ENCODE measurements around the gene GSG1L.

The GSG1L gene

DNA sequence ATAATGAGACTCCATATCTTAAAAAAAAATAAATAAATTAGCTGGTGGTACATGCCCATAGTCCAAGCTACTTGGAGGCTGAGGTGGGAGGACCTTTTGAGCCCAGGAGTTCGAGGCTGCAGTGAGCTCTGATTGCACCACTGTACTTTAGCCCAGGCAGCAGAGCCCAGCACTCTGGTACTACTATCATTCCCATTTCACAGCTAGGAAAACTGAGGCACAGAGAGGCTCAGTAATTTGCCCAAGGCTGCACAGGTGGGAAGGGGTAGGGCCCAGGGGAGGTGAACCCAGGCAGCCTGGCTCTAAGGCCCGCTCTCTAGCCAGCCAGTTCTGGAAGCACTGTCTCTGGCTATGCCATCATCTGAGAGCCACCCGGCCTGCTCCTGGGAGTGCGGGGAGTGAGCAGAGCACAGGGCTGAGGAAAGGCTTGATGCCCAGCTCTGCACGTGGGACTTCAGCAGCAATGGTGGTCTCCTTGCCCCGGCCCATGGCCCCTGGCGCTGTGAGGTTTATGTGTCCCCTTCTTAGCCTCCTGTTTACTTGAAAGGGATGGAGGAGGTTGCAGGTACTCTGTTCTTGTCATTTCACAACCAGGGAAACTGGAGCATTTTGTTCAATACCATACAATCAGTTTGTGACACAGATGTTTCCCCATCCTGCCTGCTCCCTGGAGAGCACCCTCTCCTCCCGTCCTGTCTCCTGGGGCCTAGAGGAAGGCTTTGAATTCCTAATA is 291.3 kb downstream of the GSG1L start:
- peak overlapping the region in 1 of 2 donors; percentile 26 for H3K27ac Mint-ChIP-seq
- H3K9me3 Mint-ChIP-seq, result no peaks in the 10 kb centered on the region
- H3K36me3 Mint-ChIP-seq (ENCODE audit: insufficient read depth), result no peaks in the 10 kb centered on the region
- no peak overlapping the region for H3K4me3 Mint-ChIP-seq
- DNase-seq (no peak), ATAC-seq (replicated peaks) (no peak)
- H3K27me3 Mint-ChIP-seq, result no peaks in the 10 kb centered on the region
- no peaks in the 10 kb centered on the region for H3K4me1 Mint-ChIP-seq (ENCODE audit: low read depth in 2 of 2)

GRCh38 chr16:27771201-27771910 is 292.2 kb downstream of the GSG1L start:
- Mint-ChIP-seq H3K36me3 (ENCODE audit: insufficient read depth) (no peaks in the 10 kb centered on the region), H3K4me1 (ENCODE audit: low read depth in 2 of 2) (no peaks in the 10 kb centered on the region), H3K9me3 (no peaks in the 10 kb centered on the region), H3K27me3 (no peaks in the 10 kb centered on the region), H3K4me3 (no peak overlapping the region), H3K27ac (peak overlapping the region in 1 of 2 donors; percentile 26)
- no peak for DNase-seq
- ATAC-seq (replicated peaks), result no peak

GRCh38 chr16:27770271-27771196 is 293.0 kb downstream of the GSG1L start:
- Mint-ChIP-seq H3K9me3 (no peaks in the 10 kb centered on the region), H3K4me1 (ENCODE audit: low read depth in 2 of 2) (no peaks in the 10 kb centered on the region), H3K27ac (no peak overlapping the region), H3K4me3 (no peak overlapping the region), H3K27me3 (no peaks in the 10 kb centered on the region), H3K36me3 (ENCODE audit: insufficient read depth) (peaks cover 7% of the 10 kb centered on the region)
- no peak for ATAC-seq (replicated peaks)
- no peak for DNase-seq

DNA sequence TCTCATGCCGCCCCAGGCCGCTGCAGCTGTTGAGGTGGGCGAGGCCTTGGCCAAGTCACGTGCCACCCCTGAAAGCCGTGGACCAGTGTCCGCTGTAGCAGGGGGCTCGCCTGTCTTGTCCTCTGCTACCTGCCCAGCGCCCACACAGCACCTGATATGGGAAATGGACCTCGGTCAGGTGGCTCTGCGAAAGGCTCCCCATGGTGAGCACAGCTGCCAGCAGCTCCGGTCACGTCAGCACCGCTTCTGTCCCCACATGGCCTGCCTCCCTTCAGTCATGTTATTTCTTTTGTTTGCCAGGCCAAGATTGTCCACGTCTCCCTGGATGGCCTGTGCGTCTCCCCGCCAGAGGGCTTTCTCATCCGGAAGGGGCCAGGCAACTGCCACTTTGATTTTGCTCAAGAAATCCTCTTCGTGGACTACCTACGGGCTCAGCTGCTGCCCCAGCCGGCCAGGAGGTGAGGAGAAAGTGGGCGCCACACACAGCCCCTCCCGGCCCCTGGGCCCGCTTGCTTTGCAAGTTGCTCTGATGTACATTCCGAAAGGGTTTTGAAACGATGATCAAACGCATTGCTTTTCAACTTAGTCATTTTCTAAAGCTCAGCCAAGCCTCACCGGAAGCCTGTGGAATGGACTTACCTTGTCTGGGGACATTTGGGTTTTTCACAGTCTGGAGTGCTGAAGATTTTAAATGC is 293.8 kb downstream of the GSG1L start:
- Mint-ChIP-seq H3K36me3 (ENCODE audit: insufficient read depth) (peaks cover 7% of the 10 kb centered on the region), H3K9me3 (no peaks in the 10 kb centered on the region), H3K27ac (no peak overlapping the region), H3K4me3 (no peak overlapping the region), H3K4me1 (ENCODE audit: low read depth in 2 of 2) (no peaks in the 10 kb centered on the region), H3K27me3 (no peaks in the 10 kb centered on the region)
- no peak for ATAC-seq (replicated peaks)
- no peak for DNase-seq

GRCh38 chr16:27768651-27769272 is 294.8 kb downstream of the GSG1L start:
- ATAC-seq (replicated peaks) (no peak), DNase-seq (no peak)
- Mint-ChIP-seq H3K4me3 (no peak overlapping the region), H3K36me3 (ENCODE audit: insufficient read depth) (peaks cover 7% of the 10 kb centered on the region), H3K9me3 (no peaks in the 10 kb centered on the region), H3K27ac (no peak overlapping the region), H3K4me1 (ENCODE audit: low read depth in 2 of 2) (no peaks in the 10 kb centered on the region), H3K27me3 (no peaks in the 10 kb centered on the region)

GRCh38 chr16:27767971-27768591 is 295.4 kb downstream of the GSG1L start:
- Mint-ChIP-seq H3K9me3 (no peaks in the 10 kb centered on the region), H3K36me3 (ENCODE audit: insufficient read depth) (peaks cover 7% of the 10 kb centered on the region), H3K4me1 (ENCODE audit: low read depth in 2 of 2) (no peaks in the 10 kb centered on the region), H3K27me3 (no peaks in the 10 kb centered on the region), H3K4me3 (no peak overlapping the region), H3K27ac (no peak overlapping the region)
- ATAC-seq (replicated peaks) (no peak), DNase-seq (no peak)

GRCh38 chr16:27767081-27767480 is 296.4 kb downstream of the GSG1L start:
- H3K4me3 Mint-ChIP-seq, result no peak overlapping the region
- DNase-seq (no peak), ATAC-seq (replicated peaks) (no peak)
- H3K27me3 Mint-ChIP-seq, result no peaks in the 10 kb centered on the region
- no peaks in the 10 kb centered on the region for H3K4me1 Mint-ChIP-seq (ENCODE audit: low read depth in 2 of 2)
- no peaks in the 10 kb centered on the region for H3K9me3 Mint-ChIP-seq
- H3K27ac Mint-ChIP-seq, result no peak overlapping the region
- H3K36me3 Mint-ChIP-seq (ENCODE audit: insufficient read depth), result peaks cover 7% of the 10 kb centered on the region

DNA sequence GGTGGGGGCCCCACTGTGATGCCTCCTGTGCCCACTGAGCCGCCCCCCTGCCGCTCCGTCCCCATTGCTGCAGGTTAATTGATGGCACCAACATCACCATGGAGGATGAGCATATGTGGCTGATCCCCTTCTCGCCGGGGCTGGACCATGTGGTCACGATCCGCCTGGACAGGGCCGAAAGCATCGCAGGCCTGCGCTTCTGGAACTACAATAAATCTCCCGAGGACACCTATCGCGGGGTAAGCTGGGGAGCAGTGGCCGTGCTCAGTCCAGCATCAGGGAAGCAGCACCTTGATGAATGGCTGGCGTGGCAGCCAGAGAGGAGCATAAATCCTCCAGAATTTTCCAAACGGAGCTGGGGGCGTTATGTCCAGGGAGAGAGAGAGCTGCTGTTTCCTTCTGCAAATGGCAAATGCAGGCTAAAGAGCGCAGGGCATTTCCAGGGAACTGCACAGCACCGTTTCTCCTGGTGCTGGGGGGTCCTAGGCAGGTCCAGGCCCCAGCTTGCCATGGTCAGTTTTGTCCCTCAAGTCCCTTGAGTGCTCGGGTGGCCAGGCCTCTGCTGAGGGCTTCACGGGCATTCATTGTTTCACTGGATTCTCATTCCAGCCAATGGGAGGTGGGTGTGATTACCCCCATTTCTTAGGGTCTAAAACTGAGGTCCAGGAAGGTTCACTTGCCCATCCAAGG is 297.1 kb downstream of the GSG1L start:
- no peak overlapping the region for H3K4me3 Mint-ChIP-seq
- peaks cover 10% of the 10 kb centered on the region for H3K36me3 Mint-ChIP-seq (ENCODE audit: insufficient read depth)
- H3K27ac Mint-ChIP-seq, result no peak overlapping the region
- H3K4me1 Mint-ChIP-seq (ENCODE audit: low read depth in 2 of 2), result no peaks in the 10 kb centered on the region
- H3K27me3 Mint-ChIP-seq, result no peaks in the 10 kb centered on the region
- ATAC-seq (replicated peaks), result no peak
- no peak for DNase-seq
- no peaks in the 10 kb centered on the region for H3K9me3 Mint-ChIP-seq

DNA sequence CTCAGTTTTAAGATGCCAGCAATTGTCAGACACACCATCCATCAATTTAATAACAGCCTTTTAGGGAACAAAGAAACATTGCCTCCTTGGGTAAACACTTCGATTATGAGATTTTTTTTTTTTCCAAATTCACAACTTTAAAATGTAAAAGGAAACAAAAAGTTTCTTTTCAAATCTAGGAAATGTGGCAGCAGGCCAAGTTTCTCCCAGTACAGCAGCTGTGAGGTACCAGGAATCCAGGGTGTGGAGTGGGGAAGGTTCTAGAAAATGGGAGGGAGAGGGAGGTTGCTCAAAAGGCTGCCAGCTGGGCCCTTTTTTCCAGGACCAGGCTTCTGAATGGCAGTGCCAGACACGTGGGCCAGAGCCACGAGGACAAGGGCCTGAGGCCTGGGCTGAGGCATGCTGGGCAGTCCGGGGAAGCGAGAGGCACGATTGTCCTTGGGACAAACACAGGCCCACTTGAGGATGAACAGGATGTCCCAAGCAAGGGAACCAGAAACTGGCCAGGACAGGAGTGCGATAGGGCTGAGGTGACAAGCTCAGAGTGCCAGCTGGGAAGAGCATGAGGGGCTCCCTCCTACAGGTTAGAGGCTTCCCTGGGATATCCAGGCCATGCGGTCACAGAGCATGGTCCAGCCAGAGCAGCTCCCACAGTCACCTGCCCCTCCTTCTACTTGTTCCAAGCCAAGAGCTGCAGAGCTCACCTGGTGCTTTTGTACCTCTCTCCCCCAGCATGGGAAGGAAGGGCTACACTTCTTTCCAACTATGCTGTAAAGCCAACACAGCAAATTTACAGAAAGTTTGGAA is 298.4 kb downstream of the GSG1L start:
- no peaks in the 10 kb centered on the region for H3K9me3 Mint-ChIP-seq
- peak overlapping the region in 1 of 2 donors; percentile 55 for H3K27ac Mint-ChIP-seq
- no peak for ATAC-seq (replicated peaks)
- peaks cover 13% of the 10 kb centered on the region for H3K36me3 Mint-ChIP-seq (ENCODE audit: insufficient read depth)
- H3K4me3 Mint-ChIP-seq, result no peak overlapping the region
- no peak for DNase-seq
- H3K27me3 Mint-ChIP-seq, result no peaks in the 10 kb centered on the region
- H3K4me1 Mint-ChIP-seq (ENCODE audit: low read depth in 2 of 2), result no peaks in the 10 kb centered on the region

- no peak for DNase-seq
- no peaks in the 10 kb centered on the region for H3K27me3 Mint-ChIP-seq
- no peaks in the 10 kb centered on the region for H3K9me3 Mint-ChIP-seq
- no peak overlapping the region for H3K4me3 Mint-ChIP-seq
- peaks cover 13% of the 10 kb centered on the region for H3K36me3 Mint-ChIP-seq (ENCODE audit: insufficient read depth)
- H3K4me1 Mint-ChIP-seq (ENCODE audit: low read depth in 2 of 2), result no peaks in the 10 kb centered on the region
- no peak for ATAC-seq (replicated peaks)
- H3K27ac Mint-ChIP-seq, result peak overlapping the region in 1 of 2 donors; percentile 55
These were observed 299.1 kb downstream of the GSG1L start for GRCh38 chr16:27764427-27764826.

- Mint-ChIP-seq H3K4me1 (ENCODE audit: low read depth in 2 of 2) (no peaks in the 10 kb centered on the region), H3K27me3 (no peaks in the 10 kb centered on the region), H3K4me3 (no peak overlapping the region), H3K36me3 (ENCODE audit: insufficient read depth) (peaks cover 13% of the 10 kb centered on the region), H3K27ac (no peak overlapping the region), H3K9me3 (no peaks in the 10 kb centered on the region)
- ATAC-seq (replicated peaks), result no peak
- DNase-seq, result no peak
These were observed 301.1 kb downstream of the GSG1L start for GRCh38 chr16:27762441-27762840.
